CD8-positive, alpha-beta memory T cell (primary cell): ENCODE data around the gene ALKBH7. TPM values are rescaled to one million over a fixed set of nuclear protein-coding genes. Genes with fewer than 3 reads are reported as not detected.
A peak's percentile ranks its signal among the peaks of the same experiment; 100 is the strongest.

ENCODE experiments used
- CTCF ChIA-PET: fragments of 350-600 bp; sonication (Branson Sonifier 250); formaldehyde crosslinking; loops from one replicate; lab custom pipeline; 2021; ENCODE audit warnings: antibody characterized with exemption; lab: Charles Lee
- POLR2A ChIA-PET: fragments of 350-600 bp; sonication (Branson Sonifier 250); formaldehyde crosslinking; loops from one replicate; lab custom pipeline; 2021; ENCODE audit warnings: antibody characterized with exemption; lab: Charles Lee
- DNase-seq, 5 donors: peaks; one replicate each; pipeline versions ENCODE4 v3.0.0 to v3.0.0-alpha.2; 2020 to 2022; ENCODE audit warnings: mixed read lengths in 1 of 5
- H3K27ac ChIP-seq: one replicate; pipeline ENCODE4 v1.7.0; 2013; ENCODE audit warnings: low read depth, mild to moderate bottlenecking, low read length, moderate library complexity
- H3K27me3 ChIP-seq: 2 replicates; pipeline ENCODE4 v1.7.0; 2013; ENCODE audit warnings: low read length, mild to moderate bottlenecking; ENCODE audit not compliant: insufficient read depth, poor library complexity, severe bottlenecking
- H3K36me3 ChIP-seq: 2 replicates; pipeline ENCODE4 v1.7.0; 2013; ENCODE audit warnings: mild to moderate bottlenecking, low read length, moderate library complexity; ENCODE audit not compliant: insufficient read depth
- H3K4me1 ChIP-seq: 2 replicates; pipeline ENCODE4 v1.7.0; 2013; ENCODE audit warnings: mild to moderate bottlenecking, low read length, moderate library complexity; ENCODE audit not compliant: insufficient read depth
- H3K4me3 ChIP-seq: 2 replicates; pipeline ENCODE4 v1.7.0; 2013; ENCODE audit warnings: mild to moderate bottlenecking, low read length
- H3K9me3 ChIP-seq: 2 replicates; pipeline ENCODE4 v1.7.0; 2013; ENCODE audit warnings: mild to moderate bottlenecking, low read length
- H3K27ac Mint-ChIP-seq, 8 donors: one replicate each; pipeline ENCODE4 v1.8.0; 2020 to 2021; ENCODE audit warnings: mixed read lengths in 8 of 8, mild to moderate bottlenecking in 6 of 8, inconsistent platforms in 3 of 8, moderate library complexity in 3 of 8
- H3K27me3 Mint-ChIP-seq, 2 donors: one replicate each; pipeline ENCODE4 v1.8.0; 2020 to 2021; ENCODE audit warnings: mixed read lengths in 2 of 2, mild to moderate bottlenecking in 1 of 2, moderate library complexity in 1 of 2
- H3K36me3 Mint-ChIP-seq, 3 donors: one replicate each; pipeline ENCODE4 v1.8.0; 2020 to 2021; ENCODE audit warnings: mixed read lengths in 3 of 3, inconsistent platforms in 1 of 3, mild to moderate bottlenecking in 1 of 3
- H3K4me1 Mint-ChIP-seq, 3 donors: one replicate each; pipeline ENCODE4 v1.8.0; 2020 to 2021; ENCODE audit warnings: mixed read lengths in 3 of 3, inconsistent platforms in 1 of 3, mild to moderate bottlenecking in 1 of 3
- H3K4me3 Mint-ChIP-seq, 7 donors: one replicate each; pipeline ENCODE4 v1.8.0; 2020 to 2021; ENCODE audit warnings: mixed read lengths in 7 of 7, mild to moderate bottlenecking in 6 of 7, moderate library complexity in 4 of 7, inconsistent platforms in 2 of 7
- H3K9me3 Mint-ChIP-seq, 5 donors: one replicate each; pipeline ENCODE4 v1.8.0; 2020 to 2022; ENCODE audit warnings: mixed read lengths in 5 of 5, mild to moderate bottlenecking in 3 of 5, moderate library complexity in 2 of 5, inconsistent platforms in 1 of 5
- polyA plus RNA-seq: library from polyadenylated mRNA; unstranded; fragments of 300-500 nt; fragmentation: Illumina TruSeq; gene quantifications from one replicate; pipeline ENCODE4 v1.2.3, GENCODE V29; 2021
- total RNA-seq, 2 experiments: library from RNA; stranded (reverse); gene quantifications; one replicate each; pipeline ENCODE4 v1.2.3, GENCODE V29; 2021

The ALKBH7 gene
- total and polyA plus RNA-seq, 3 experiments from 2014 or later: 25.5 to 82.2 (median 34.3) TPM

DNA sequence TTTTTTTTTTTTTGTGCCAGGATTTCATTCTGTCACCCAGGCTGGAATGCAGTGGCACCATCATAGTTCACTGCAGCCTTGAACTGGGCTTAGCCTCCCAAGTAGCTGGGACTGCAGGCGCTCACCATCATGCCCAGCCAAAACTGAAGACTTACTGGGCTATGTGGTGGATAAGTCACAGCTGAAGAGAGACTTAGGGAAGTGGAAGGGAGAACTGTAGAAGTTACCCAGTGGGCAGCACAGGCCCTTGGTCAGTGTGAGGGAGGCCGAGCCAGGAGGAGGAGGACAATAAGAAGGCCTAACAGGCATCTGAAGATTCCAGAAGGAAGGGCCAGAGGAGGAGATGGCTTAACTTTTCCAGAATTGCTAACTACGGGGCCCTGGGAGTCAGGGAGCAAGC, 7.2 kb downstream of the ALKBH7 start:
- Mint-ChIP-seq H3K4me1 (no peaks in the 10 kb centered on the region), H3K27me3 (no peaks in the 10 kb centered on the region), H3K36me3 (peaks cover 6 to 57% (median 8%) of the 10 kb centered on the region in 3 donors), H3K9me3 (no peaks in the 10 kb centered on the region), H3K4me3 (peak overlapping the region in 1 of 7 donors; percentile 5), H3K27ac (peak overlapping the region in 3 of 8 donors; percentile 25 to 69 (median 39))
- Histone ChIP-seq H3K36me3 (peaks cover 18% of the 10 kb centered on the region), H3K27ac (no peak overlapping the region), H3K27me3 (no peaks in the 10 kb centered on the region), H3K9me3 (no peaks in the 10 kb centered on the region), H3K4me1 (no peaks in the 10 kb centered on the region), H3K4me3 (no peak overlapping the region)
- ChIA-PET POLR2A (interaction anchor here (0.7 kb wide), 1 partner anchor 8 kb away, joined by 4 read pairs; no protein-coding TSS in a partner anchor), CTCF (no interaction called here)
- no peak for DNase-seq

DNA sequence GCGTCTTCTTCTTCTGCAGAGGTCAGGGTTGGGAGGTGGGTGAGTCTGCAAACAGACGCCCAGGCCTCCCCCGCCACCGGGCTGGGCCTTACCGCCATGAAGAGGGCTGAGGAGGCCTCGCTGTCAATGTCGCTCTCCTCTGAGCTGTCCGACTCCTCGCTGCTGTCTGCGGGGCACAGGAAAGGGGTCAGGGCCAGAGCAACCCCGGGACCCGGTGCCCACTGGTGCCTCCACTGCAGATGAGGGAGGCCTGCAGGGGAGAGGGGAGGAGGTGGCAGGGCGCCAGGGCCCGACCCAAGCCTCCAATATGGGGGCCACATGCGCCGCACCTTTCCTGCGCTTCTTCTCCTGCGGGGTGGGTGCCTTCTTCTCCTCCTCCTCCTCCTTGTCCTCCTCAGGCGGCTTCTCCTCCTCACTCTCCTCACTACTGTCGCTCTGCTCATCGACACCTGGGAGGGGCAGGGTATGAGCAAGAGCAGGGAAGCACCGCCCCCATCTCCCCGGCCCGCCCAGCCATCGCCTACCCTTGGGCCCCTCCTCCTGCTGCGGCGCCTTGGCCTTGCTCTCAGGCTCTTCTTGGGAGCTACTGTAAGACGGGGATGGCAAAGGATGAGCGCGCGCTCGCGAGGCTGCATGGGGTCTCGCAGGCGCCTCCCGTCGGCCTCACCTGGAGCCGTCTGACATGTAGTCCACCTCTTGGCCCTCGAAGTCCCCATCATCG, 8.6 kb downstream of the ALKBH7 start:
- peak overlapping the region in 2 of 8 donors; percentile 41 to 92 for H3K27ac Mint-ChIP-seq
- Histone ChIP-seq H3K27ac (no peak overlapping the region), H3K36me3 (peaks cover 18% of the 10 kb centered on the region), H3K9me3 (no peaks in the 10 kb centered on the region), H3K4me1 (no peaks in the 10 kb centered on the region), H3K27me3 (no peaks in the 10 kb centered on the region), H3K4me3 (no peak overlapping the region)
- ChIA-PET CTCF (no interaction called here), POLR2A (no interaction called here)
- H3K4me1 Mint-ChIP-seq: no peaks in the 10 kb centered on the region
- no peak for DNase-seq
- H3K27me3 Mint-ChIP-seq: no peaks in the 10 kb centered on the region
- H3K4me3 Mint-ChIP-seq: no peak overlapping the region
- peaks cover 10 to 70% (median 11%) of the 10 kb centered on the region in 3 donors for H3K36me3 Mint-ChIP-seq
- H3K9me3 Mint-ChIP-seq: no peaks in the 10 kb centered on the region

DNA sequence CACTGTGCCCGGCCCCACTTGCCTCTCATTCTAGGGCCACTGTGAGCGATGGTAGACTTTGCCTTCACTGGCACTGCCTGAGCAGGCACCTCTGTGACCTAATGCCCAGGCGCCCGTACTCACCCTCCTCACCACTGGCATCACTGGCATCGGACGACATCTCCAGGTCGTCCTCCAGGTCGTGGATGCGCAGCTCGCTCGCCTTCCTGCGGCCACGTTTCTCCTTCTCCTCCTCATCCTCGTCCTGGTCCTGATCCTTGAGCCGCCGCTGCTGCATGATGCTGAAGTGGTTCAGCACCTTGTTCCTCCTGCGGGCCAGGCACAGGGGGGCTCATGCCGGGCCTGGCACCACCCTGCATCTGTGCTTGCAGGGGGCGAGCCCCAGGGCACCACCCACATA, 10.6 kb downstream of the ALKBH7 start:
- no peak overlapping the region for H3K4me3 ChIP-seq
- Mint-ChIP-seq H3K27ac (peak overlapping the region in 1 of 8 donors; percentile 42), H3K36me3 (peaks cover 11 to 86% (median 12%) of the 10 kb centered on the region in 3 donors), H3K27me3 (peaks cover 0 to 1% of the 10 kb centered on the region in 2 donors), H3K9me3 (no peaks in the 10 kb centered on the region), H3K4me1 (peaks cover 0 to under 1% (median under 1%) of the 10 kb centered on the region in 3 donors), H3K4me3 (no peak overlapping the region)
- DNase-seq: no peak
- peaks cover 28% of the 10 kb centered on the region for H3K36me3 ChIP-seq
- ChIA-PET POLR2A (no interaction called here), CTCF (no interaction called here)
- H3K9me3 ChIP-seq: no peaks in the 10 kb centered on the region
- no peaks in the 10 kb centered on the region for H3K27me3 ChIP-seq
- H3K27ac ChIP-seq: no peak overlapping the region
- no peaks in the 10 kb centered on the region for H3K4me1 ChIP-seq

GRCh38 chr19:6384381-6384780, 11.8 kb downstream of the ALKBH7 start:
- H3K4me3 ChIP-seq: no peak overlapping the region
- H3K9me3 Mint-ChIP-seq: no peaks in the 10 kb centered on the region
- ChIA-PET CTCF (no interaction called here), POLR2A (no interaction called here)
- DNase-seq: no peak
- no peaks in the 10 kb centered on the region for H3K4me1 ChIP-seq
- no peak overlapping the region for H3K4me3 Mint-ChIP-seq
- H3K27me3 ChIP-seq: no peaks in the 10 kb centered on the region
- peaks cover 11 to 84% (median 15%) of the 10 kb centered on the region in 3 donors for H3K36me3 Mint-ChIP-seq
- H3K36me3 ChIP-seq: peaks cover 34% of the 10 kb centered on the region
- H3K4me1 Mint-ChIP-seq: peaks cover 0 to 2% (median 2%) of the 10 kb centered on the region in 3 donors
- H3K27ac Mint-ChIP-seq: no peak overlapping the region
- no peaks in the 10 kb centered on the region for H3K9me3 ChIP-seq
- H3K27ac ChIP-seq: no peak overlapping the region
- peaks cover 0 to 1% of the 10 kb centered on the region in 2 donors for H3K27me3 Mint-ChIP-seq

- Mint-ChIP-seq H3K27ac (no peak overlapping the region), H3K4me1 (peaks cover 13 to 18% (median 14%) of the 10 kb centered on the region in 3 donors), H3K9me3 (no peaks in the 10 kb centered on the region), H3K36me3 (peaks cover 8 to 74% (median 14%) of the 10 kb centered on the region in 3 donors), H3K4me3 (no peak overlapping the region), H3K27me3 (peaks cover 0 to 2% of the 10 kb centered on the region in 2 donors)
- Histone ChIP-seq H3K4me3 (no peak overlapping the region), H3K36me3 (peaks cover 26% of the 10 kb centered on the region), H3K27me3 (no peaks in the 10 kb centered on the region), H3K27ac (no peak overlapping the region), H3K9me3 (no peaks in the 10 kb centered on the region), H3K4me1 (peaks cover 14% of the 10 kb centered on the region)
- CTCF ChIA-PET: no interaction called here
- no peak for DNase-seq
- POLR2A ChIA-PET: interaction anchor here (0.6 kb wide), 1 partner anchor 14 kb away, joined by 3 read pairs; no protein-coding TSS in a partner anchor
These were observed 14.8 kb downstream of the ALKBH7 start for GRCh38 chr19:6387372-6387771.

DNA sequence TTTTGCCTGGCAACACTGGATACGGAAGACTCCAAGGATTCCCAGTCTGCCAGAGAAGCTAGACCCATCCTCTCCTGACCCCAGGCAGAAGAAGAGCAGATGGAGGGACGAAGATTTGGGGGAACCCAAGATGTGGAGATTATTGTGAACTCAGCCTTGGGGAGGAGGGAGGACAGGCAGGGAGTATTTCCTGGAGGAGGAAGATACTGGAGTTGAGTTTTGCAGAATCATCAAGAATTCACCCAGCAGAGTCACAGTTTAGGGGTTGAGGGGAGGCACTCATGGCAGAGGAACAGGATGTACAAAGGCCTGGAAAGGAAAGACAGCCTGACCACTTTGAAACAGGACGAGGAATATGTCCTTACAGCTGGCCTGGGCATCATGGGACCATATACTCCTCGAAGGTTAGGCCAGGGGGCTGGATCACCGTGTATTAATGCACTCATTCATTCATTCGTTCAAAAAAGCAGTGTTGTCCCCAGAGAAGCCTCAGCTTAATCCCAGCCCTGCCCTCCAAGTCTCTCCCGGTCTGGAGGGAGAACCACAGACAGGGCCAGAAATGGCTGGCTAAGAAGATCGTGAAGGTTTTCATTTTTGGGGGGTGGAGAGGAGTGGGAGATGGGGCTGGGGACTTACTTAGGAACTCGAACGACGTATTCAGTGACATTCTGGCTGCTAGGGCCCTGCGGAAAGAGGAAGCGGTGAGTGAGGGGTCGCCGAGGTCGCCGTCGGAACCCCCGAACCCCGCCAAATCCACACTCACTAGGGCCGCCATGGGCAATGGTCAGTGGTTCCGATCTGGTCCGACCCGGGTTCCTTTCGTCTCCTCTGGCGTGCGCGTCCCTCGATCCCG, 19.9 kb downstream of the ALKBH7 start:
- Histone ChIP-seq H3K27ac (peak overlapping the region; percentile 100), H3K36me3 (peaks cover 22% of the 10 kb centered on the region), H3K9me3 (no peaks in the 10 kb centered on the region), H3K4me3 (peak overlapping the region; percentile 84), H3K4me1 (peaks cover 24% of the 10 kb centered on the region), H3K27me3 (no peaks in the 10 kb centered on the region)
- Mint-ChIP-seq H3K36me3 (peaks cover 4 to 46% (median 5%) of the 10 kb centered on the region in 3 donors), H3K27ac (peak overlapping the region; percentile 97 to 100 (median 99)), H3K9me3 (no peaks in the 10 kb centered on the region), H3K4me1 (peaks cover 25 to 31% (median 26%) of the 10 kb centered on the region in 3 donors), H3K4me3 (peak overlapping the region; percentile 93 to 98 (median 96)), H3K27me3 (peaks cover 0 to 5% of the 10 kb centered on the region in 2 donors)
- peak in 1 of 5 donors; percentile 12 for DNase-seq
- ChIA-PET CTCF (interaction anchor here (1.5 to 1.8 kb wide), 2 partner anchors 16 to 33 kb away, joined by 4 to 5 read pairs; partner anchors contain the start of gene KHSRP), POLR2A (interaction anchor here (0.6 to 2.5 kb wide), 5 partner anchors 19 to 124 kb away, joined by 3 to 13 read pairs (median 4); partner anchors contain the start of genes ALKBH7, CLPP and KHSRP)

DNA sequence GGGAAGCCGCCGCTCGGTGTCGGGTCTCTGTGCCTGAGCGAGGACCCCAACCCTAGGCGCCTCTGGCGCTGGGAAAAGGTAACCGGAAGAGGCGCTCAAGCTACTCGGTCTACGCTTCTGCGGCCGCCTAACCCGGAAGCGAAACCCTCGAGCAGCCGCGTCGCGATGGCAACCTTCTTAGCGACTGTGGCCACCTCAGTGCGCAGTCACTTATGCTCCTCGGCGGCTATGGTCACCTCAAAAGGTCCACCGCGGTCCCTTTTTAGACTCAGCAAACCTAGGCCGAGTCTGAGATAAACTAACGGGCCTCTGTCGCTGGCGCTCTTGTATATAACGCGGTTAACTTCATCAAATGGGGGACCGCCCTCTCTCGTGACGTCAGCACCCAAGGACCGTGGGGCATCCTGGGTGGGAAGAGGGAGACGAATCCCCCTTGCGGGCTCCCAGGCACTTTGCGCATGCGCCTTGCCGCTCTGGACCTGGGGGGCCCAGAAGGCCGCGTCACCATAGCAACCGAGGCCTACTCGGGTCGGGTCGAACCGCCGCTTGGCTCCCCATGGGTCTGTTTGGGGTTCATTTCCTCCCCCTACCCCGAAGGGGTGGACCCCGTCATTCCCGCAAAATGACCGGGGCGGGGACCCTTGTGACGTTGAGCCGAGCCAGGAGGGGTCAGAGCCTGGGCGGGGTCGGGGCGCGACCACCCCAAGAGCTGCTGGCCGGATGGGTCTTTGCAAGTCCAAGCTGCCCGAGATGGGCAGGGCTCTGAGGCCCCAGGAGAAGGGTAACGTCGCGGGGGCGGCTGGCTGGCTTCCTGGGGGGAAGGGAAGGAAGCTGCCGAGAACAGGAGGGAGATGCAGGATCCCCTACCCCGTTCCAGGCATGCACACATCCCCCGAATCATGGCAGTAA, 20.7 kb downstream of the ALKBH7 start, which contains the start of gene GTF2F1:
Gene GTF2F1, minus strand, starts transcription at position 91 of the 909 bp plus-strand sequence. CDS start 169 bp downstream, outside the sequence.
- H3K36me3 Mint-ChIP-seq: peaks cover 2 to 38% (median 5%) of the 10 kb centered on the region in 3 donors
- POLR2A ChIA-PET: interaction anchor here (1.0 to 2.5 kb wide), 4 partner anchors 20 to 110 kb away, joined by 3 to 13 read pairs (median 4); partner anchors contain the start of genes ALKBH7, CLPP and KHSRP
- H3K4me1 Mint-ChIP-seq: peaks cover 23 to 29% (median 26%) of the 10 kb centered on the region in 3 donors

More for the DNA sequence above, 20.7 kb downstream of the ALKBH7 start, which contains the start of gene GTF2F1:
- H3K9me3 ChIP-seq: no peaks in the 10 kb centered on the region
- peak within 1 kb of the TSS; percentile 97 to 100 (median 99) for H3K27ac Mint-ChIP-seq
- H3K27ac ChIP-seq: peak within 1 kb of the TSS; percentile 100
- CTCF ChIA-PET: interaction anchor here (0.8 to 1.8 kb wide), 3 partner anchors 17 to 175 kb away, joined by 3 to 5 read pairs (median 4); partner anchors contain the start of gene KHSRP
- H3K4me1 ChIP-seq: peaks cover 24% of the 10 kb centered on the region
- peaks cover 0 to 5% of the 10 kb centered on the region in 2 donors for H3K27me3 Mint-ChIP-seq
- peak; percentile 92 to 99 (median 95) for DNase-seq
- H3K4me3 Mint-ChIP-seq: peak within 1 kb of the TSS; percentile 93 to 98 (median 96)
- H3K36me3 ChIP-seq: peaks cover 14% of the 10 kb centered on the region
- no peaks in the 10 kb centered on the region for H3K9me3 Mint-ChIP-seq
- peak within 1 kb of the TSS; percentile 84 for H3K4me3 ChIP-seq
- H3K27me3 ChIP-seq: no peaks in the 10 kb centered on the region
